D721Med (cell line): Measurements from ENCODE around the gene OR7C2.

Experiments
- DNase-seq: peaks from one replicate; pipeline ENCODE4 v3.0.0; 2011; ENCODE audit warnings: low spot score; ENCODE audit not compliant: insufficient read length
- FAIRE-seq: peaks from 2 replicates; lab custom pipeline; 2011; peaks lifted over from hg19 to GRCh38; lab: Jason Lieb, UNC
- TF ChIP-seq, protein P1 (sequence below): IDR thresholded peaks from 2 replicates; pipeline ENCODE4 v1.5.1; 2012; ENCODE audit warnings: mild to moderate bottlenecking, control low read depth; ENCODE audit not compliant: insufficient read depth; ENCODE audit errors: missing control alignments

OR7C2 gene

GRCh38 chr19:14959263-14959662 lies 18.0 kb downstream of the OR7C2 start:
- no peak for FAIRE-seq
- TF ChIP-seq, protein P1, sequence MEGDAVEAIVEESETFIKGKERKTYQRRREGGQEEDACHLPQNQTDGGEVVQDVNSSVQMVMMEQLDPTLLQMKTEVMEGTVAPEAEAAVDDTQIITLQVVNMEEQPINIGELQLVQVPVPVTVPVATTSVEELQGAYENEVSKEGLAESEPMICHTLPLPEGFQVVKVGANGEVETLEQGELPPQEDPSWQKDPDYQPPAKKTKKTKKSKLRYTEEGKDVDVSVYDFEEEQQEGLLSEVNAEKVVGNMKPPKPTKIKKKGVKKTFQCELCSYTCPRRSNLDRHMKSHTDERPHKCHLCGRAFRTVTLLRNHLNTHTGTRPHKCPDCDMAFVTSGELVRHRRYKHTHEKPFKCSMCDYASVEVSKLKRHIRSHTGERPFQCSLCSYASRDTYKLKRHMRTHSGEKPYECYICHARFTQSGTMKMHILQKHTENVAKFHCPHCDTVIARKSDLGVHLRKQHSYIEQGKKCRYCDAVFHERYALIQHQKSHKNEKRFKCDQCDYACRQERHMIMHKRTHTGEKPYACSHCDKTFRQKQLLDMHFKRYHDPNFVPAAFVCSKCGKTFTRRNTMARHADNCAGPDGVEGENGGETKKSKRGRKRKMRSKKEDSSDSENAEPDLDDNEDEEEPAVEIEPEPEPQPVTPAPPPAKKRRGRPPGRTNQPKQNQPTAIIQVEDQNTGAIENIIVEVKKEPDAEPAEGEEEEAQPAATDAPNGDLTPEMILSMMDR, result no peak
- DNase-seq, result no peak

GRCh38 chr19:14961956-14962685 lies 20.8 kb downstream of the OR7C2 start:
- FAIRE-seq (no peak), DNase-seq (no peak)
- TF ChIP-seq, protein P1, result no peak

DNA sequence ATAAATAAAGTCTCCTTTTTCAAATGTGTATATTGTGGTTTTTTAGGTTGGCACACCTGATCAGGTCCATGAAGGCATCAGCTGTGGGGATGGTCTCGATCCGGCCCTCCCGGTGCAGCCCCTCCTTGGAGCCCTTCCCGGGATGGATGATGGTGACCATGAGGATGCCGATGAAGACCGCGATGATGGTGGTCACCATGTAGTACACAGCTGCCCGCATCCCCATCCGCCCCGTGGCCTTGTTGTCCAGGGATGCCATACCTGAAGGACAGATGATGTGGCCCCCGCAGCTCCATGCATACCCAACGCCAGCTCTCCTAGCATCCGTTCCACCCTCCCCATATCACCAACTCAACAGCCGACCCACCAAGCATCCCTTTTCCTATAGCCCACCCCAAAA lies 27.0 kb downstream of the OR7C2 start:
- no peak for DNase-seq
- no peak for FAIRE-seq
- TF ChIP-seq, protein P1, result no peak

DNA sequence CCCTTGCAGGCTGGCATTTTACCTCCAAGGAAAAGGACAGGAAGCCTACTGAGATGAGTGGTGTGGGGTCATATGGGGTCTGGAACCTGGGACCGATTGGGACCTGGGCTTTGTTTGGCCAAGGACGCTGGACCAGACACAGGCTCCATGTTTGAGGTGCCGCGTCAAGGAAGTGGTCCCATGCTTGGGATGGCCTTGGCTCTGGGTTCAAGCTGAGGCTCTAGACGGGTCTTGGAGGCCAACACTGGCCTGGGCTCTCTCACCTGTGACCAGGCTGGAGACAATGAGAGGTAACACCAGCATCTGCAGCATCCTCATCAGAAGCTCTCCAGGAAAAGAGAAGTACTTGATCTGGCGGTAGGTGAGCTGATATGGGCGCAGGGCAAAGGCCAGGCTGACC lies 30.2 kb downstream of the OR7C2 start:
- DNase-seq, result no peak
- no peak for FAIRE-seq
- TF ChIP-seq, protein P1, result no peak

DNA sequence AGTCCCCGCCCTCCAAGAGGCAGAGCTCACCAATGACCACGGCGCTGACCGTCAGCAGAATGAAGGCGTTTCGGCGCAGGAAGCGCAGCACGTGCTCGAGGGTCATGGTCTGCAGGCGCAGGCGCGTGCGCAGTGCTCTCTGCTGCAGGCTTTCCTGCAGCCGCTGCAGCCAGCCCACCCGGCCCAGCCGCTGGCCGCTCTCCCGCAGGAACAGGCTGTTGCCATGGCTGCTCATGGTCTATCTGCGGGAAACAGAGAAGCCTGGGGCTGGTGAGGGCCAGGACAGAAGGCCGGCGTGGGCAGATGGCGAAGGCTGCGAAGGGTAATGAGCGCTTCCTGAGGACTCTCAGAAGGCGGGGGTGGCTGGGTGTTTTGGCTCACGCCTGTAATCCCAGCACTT lies 31.4 kb downstream of the OR7C2 start:
- TF ChIP-seq, protein P1, result no peak
- no peak for DNase-seq
- FAIRE-seq, result no peak

GRCh38 chr19:14974488-14974887 lies 33.2 kb downstream of the OR7C2 start:
- FAIRE-seq (no peak), DNase-seq (no peak)
- TF ChIP-seq, protein P1, result no peak

- TF ChIP-seq, protein P1, result no peak
- DNase-seq, result no peak
- no peak for FAIRE-seq
Measured at GRCh38 chr19:14977128-14977527, 35.8 kb downstream of the OR7C2 start.
